OCI-LY1 (cell line): ENCODE data around the gene HRAS.

Source experiments
- CTCF ChIP-seq: fragments of 200-600 bp; sonication (generic), shearing (Covaris generic); IDR thresholded peaks from 2 replicates; pipeline ENCODE4 v1.5.1; 2017; ENCODE audit warnings: mild to moderate bottlenecking, antibody characterized with exemption, low read length, moderate library complexity, mixed read lengths
- EZH2 ChIP-seq: fragments of 200-600 bp; sonication (generic), shearing (Covaris generic); IDR thresholded peaks from 2 replicates; pipeline ENCODE4 v1.8.0; 2017; ENCODE audit warnings: borderline replicate concordance, mixed run types, mild to moderate bottlenecking, antibody characterized with exemption, low read length, moderate library complexity, mixed read lengths

GRCh38 chr11:555227-555779 lies 19.9 kb upstream of the HRAS start:
- no peak for TF ChIP-seq CTCF
- no peak for TF ChIP-seq EZH2
